ENCODE measurements around the gene RBSN.

GRCh38 chr3:15086263-15086662 is 12.7 kb downstream of the RBSN start:
- no peak for TF ChIP-seq CTCF (IDR thresholded peaks at IDR 0.05)
- no peak for TF ChIP-seq POLR2AphosphoS5 (IDR thresholded peaks at IDR 0.05)

All from suprapubic skin (tissue), 3 donors.